HepG2 (cell line): Measurements from ENCODE around the gene TRPM6. TPM values are rescaled to one million over a fixed set of nuclear protein-coding genes. Genes with fewer than 3 reads are reported as not detected.

ENCODE experiments used
- ATAC-seq: fragments of 200-7000 bp; cut with Tn5 transposase; 3 replicates; pipeline ENCODE4 v1.9.1; 2020; ENCODE audit warnings: mild to moderate bottlenecking, moderate library complexity
- BruUV-seq: library from RNA; stranded (reverse); fragments of 400-500 nt; replicated peaks from 2 replicates; lab custom pipeline; 2021; lab: Mats Ljungman, UMichigan
- CTCF ChIA-PET: fragments of 300-600 bp; formaldehyde crosslinking; extraction: SDS; loops from one replicate; lab custom pipeline; 2021; ENCODE audit warnings: low total read pairs, inconsistent platforms, low intra/inter-chr PET ratio; lab: Yijun Ruan, JAX
- POLR2A ChIA-PET: fragments of 350-600 bp; sonication (Branson Sonifier 250); formaldehyde crosslinking; loops from one replicate; lab custom pipeline; 2020; ENCODE audit warnings: antibody characterized with exemption, inconsistent platforms; lab: Yijun Ruan, JAX
- DNase-seq: peaks from one replicate; pipeline ENCODE4 v3.0.0-alpha.2; 2015; ENCODE audit warnings: low spot score
- FAIRE-seq: peaks from 3 replicates; lab custom pipeline; 2011; peaks lifted over from hg19 to GRCh38; lab: Jason Lieb, UNC
- H2AFZ ChIP-seq: one replicate; pipeline ENCODE4 v1.6.1; 2011; ENCODE audit warnings: low read length, inconsistent platforms
- H3K27ac ChIP-seq: fragments of 300-600 bp; 3 replicates; pipeline ENCODE4 v1.8.0; 2011; ENCODE audit warnings: mixed run types, mild to moderate bottlenecking, mixed read lengths, low read length, inconsistent platforms; ENCODE audit not compliant: insufficient read depth; ENCODE audit errors: extremely low read length
- H3K27me3 ChIP-seq, 2 experiments: fragments of 200-600 bp in 1 of 2; 2 replicates in 1 of 2; 3 replicates in 1 of 2; pipeline versions ENCODE4 v1.6.0 to v1.8.0; 2011; ENCODE audit warnings: low read length in 2 of 2, mild to moderate bottlenecking in 2 of 2, moderate library complexity in 2 of 2, inconsistent platforms in 1 of 2; ENCODE audit not compliant: insufficient read depth in 2 of 2, control insufficient read depth in 1 of 2
- H3K36me3 ChIP-seq, 2 experiments: fragments of 200-600 bp in 1 of 2; replicated peaks in 1 of 2; 2 replicates in 1 of 2; 3 replicates in 1 of 2; pipeline versions ENCODE4 v1.5.1 to v1.8.0; 2011; ENCODE audit warnings: low read length in 2 of 2, inconsistent platforms in 1 of 2; ENCODE audit not compliant: insufficient read depth in 2 of 2, control insufficient read depth in 1 of 2
- H3K4me1 ChIP-seq: 2 replicates; pipeline ENCODE4 v1.5.1; 2012; ENCODE audit warnings: low read length, inconsistent platforms; ENCODE audit not compliant: insufficient read depth
- H3K4me2 ChIP-seq: 2 replicates; pipeline ENCODE4 v1.6.0; 2011; ENCODE audit warnings: low read depth, low read length, inconsistent platforms
- H3K4me3 ChIP-seq, 3 experiments: fragments of 200-600 bp in 1 of 3; sonication (generic), shearing (Covaris generic) in 1 of 3; replicated peaks in 1 of 3; 2 replicates each; pipeline ENCODE4 v1.5.1; 2011 to 2016; ENCODE audit warnings: low read length in 3 of 3, inconsistent platforms in 2 of 3, low read depth in 2 of 3, mild to moderate bottlenecking in 2 of 3, control low read depth in 1 of 3, mixed read lengths in 1 of 3; ENCODE audit not compliant: insufficient read depth in 1 of 3
- H3K79me2 ChIP-seq: one replicate; pipeline ENCODE4 v1.6.1; 2011; ENCODE audit warnings: low read length, inconsistent platforms; ENCODE audit not compliant: insufficient read depth
- H3K9ac ChIP-seq: 2 replicates; pipeline ENCODE4 v1.6.0; 2011; ENCODE audit warnings: mild to moderate bottlenecking, low read depth, low read length, inconsistent platforms; ENCODE audit not compliant: insufficient read depth
- H3K9me3 ChIP-seq: 2 replicates; pipeline ENCODE4 v1.5.1; 2012; ENCODE audit warnings: mild to moderate bottlenecking, low read length
- H4K20me1 ChIP-seq: 2 replicates; pipeline ENCODE4 v1.6.0; 2011; ENCODE audit warnings: inconsistent platforms, mild to moderate bottlenecking, low read length, moderate library complexity; ENCODE audit not compliant: insufficient read depth
- ELF3 ChIP-seq: IDR thresholded peaks from 2 replicates; pipeline ENCODE4 v1.6.1; 2016; ENCODE audit warnings: missing genetic modification reagents, missing compliant biosample characterization
- FOXP1 ChIP-seq, 2 experiments: fragments of 450-650 bp in 1 of 2; IDR thresholded peaks; 2 replicates each; pipeline ENCODE4 v1.6.1; 2017 to 2018; ENCODE audit warnings: antibody characterized with exemption in 1 of 2
- GLI4 ChIP-seq: sonication (generic); formaldehyde crosslinking; IDR thresholded peaks from 2 replicates; pipeline ENCODE4 v1.5.1; 2020; ENCODE audit warnings: missing genetic modification reagents, mild to moderate bottlenecking, moderate library complexity, borderline replicate concordance
- MEIS1 ChIP-seq: sonication (generic); formaldehyde crosslinking; IDR thresholded peaks from 2 replicates; pipeline ENCODE4 v1.9.0; 2021; ENCODE audit warnings: mild to moderate bottlenecking, missing genetic modification reagents, moderate library complexity, borderline replicate concordance
- MEIS2 ChIP-seq: sonication (generic); formaldehyde crosslinking; IDR thresholded peaks from 2 replicates; pipeline ENCODE4 v1.9.0; 2021; ENCODE audit warnings: mild to moderate bottlenecking, missing genetic modification reagents
- PHF8 ChIP-seq: sonication (generic); formaldehyde crosslinking; IDR thresholded peaks from 2 replicates; pipeline ENCODE4 v1.5.0; 2020; ENCODE audit warnings: missing genetic modification reagents
- SP1 ChIP-seq, 2 experiments: fragments of 450-650 bp in 1 of 2; sonication (generic) in 1 of 2; formaldehyde crosslinking in 1 of 2; IDR thresholded peaks; 2 replicates each; pipeline versions ENCODE4 v1.4.0 to v1.6.1; 2016 to 2020; ENCODE audit warnings: missing genetic modification reagents in 1 of 2
- ZNF101 ChIP-seq: sonication (generic); formaldehyde crosslinking; IDR thresholded peaks from 2 replicates; pipeline ENCODE4 v1.4.0; 2020; ENCODE audit warnings: mild to moderate bottlenecking, low read depth, missing genetic modification reagents, borderline replicate concordance
- ZNF343 ChIP-seq: sonication (generic); formaldehyde crosslinking; IDR thresholded peaks from 2 replicates; pipeline ENCODE4 v1.4.0; 2020; ENCODE audit warnings: mild to moderate bottlenecking, missing genetic modification reagents
- ZNF367 ChIP-seq: sonication (generic); formaldehyde crosslinking; IDR thresholded peaks from 2 replicates; pipeline ENCODE4 v1.4.0; 2020; ENCODE audit warnings: missing genetic modification reagents, borderline replicate concordance
- ZNF382 ChIP-seq: sonication (generic); formaldehyde crosslinking; IDR thresholded peaks from 2 replicates; pipeline ENCODE4 v1.5.0; 2020; ENCODE audit warnings: missing genetic modification reagents, mild to moderate bottlenecking, borderline replicate concordance
- ZNF546 ChIP-seq: sonication (generic); formaldehyde crosslinking; conservative IDR thresholded peaks from 2 replicates; pipeline ENCODE4 v1.8.1; 2023; ENCODE audit warnings: mild to moderate bottlenecking, missing genetic modification reagents
- WGBS: methylation state at CpG from one replicate; pipeline ENCODE4 v1.1.6; 2017; ENCODE audit warnings: low lambda C conversion rate; 5-methylcytosine and 5-hydroxymethylcytosine counted together
- in situ Hi-C: cut with HindIII; loops from 2 replicates; pipeline ENCODE4 v1.10.0; 2017; ENCODE audit warnings: low pct_unique_long_range_greater_than_20kb; ENCODE audit not compliant: extremely low pct_ligation_motif_present
- intact Hi-C: fragments of 100-400 bp; cut with micrococcal nuclease; formaldehyde crosslinking; loops from one replicate; pipeline ENCODE4 v1.10.0; 2022; ENCODE audit not compliant: unreplicated experiment
- polyA plus RNA-seq, 8 experiments: library from polyadenylated mRNA; depleted of rRNA in 3 of 8; stranded (reverse) in 7 of 8; unstranded in 1 of 8; fragments of >200 nt; fragmentation: Illumina TruSeq in 4 of 8; extraction: Trizol in 4 of 8; gene quantifications; 2 replicates each; pipeline versions ENCODE4 v1.2.1 to v1.2.3, GENCODE V29; 2011 to 2016; ENCODE audit warnings: low read depth in 4 of 8, missing spikeins in 1 of 8, mixed read lengths in 1 of 8; ENCODE audit not compliant: insufficient read depth in 1 of 8
- total RNA-seq, 5 experiments: library from RNA; depleted of rRNA; stranded (reverse); fragments of >200 nt; fragmentation: Illumina TruSeq; extraction: Trizol; gene quantifications; 2 replicates each; pipeline ENCODE4 v1.2.3, GENCODE V29; 2016; ENCODE audit warnings: low read depth in 1 of 5
- TF ChIP-seq, protein P1 (sequence below): sonication (generic); formaldehyde crosslinking; IDR thresholded peaks from 2 replicates; pipeline ENCODE4 v1.5.0; 2020; ENCODE audit warnings: mild to moderate bottlenecking, low read depth, missing genetic modification reagents, borderline replicate concordance
- TF ChIP-seq, protein P2 (sequence below): sonication (generic); formaldehyde crosslinking; IDR thresholded peaks from 2 replicates; pipeline ENCODE4 v1.4.0; 2020; ENCODE audit warnings: low read depth, mild to moderate bottlenecking, missing genetic modification reagents

Gene TRPM6
- total and polyA plus RNA-seq, 2 of the 13 experiments (the other 11 are each of a cell fraction or from before 2014, with no cell fraction given), result 0.01 to 0.09 TPM

DNA sequence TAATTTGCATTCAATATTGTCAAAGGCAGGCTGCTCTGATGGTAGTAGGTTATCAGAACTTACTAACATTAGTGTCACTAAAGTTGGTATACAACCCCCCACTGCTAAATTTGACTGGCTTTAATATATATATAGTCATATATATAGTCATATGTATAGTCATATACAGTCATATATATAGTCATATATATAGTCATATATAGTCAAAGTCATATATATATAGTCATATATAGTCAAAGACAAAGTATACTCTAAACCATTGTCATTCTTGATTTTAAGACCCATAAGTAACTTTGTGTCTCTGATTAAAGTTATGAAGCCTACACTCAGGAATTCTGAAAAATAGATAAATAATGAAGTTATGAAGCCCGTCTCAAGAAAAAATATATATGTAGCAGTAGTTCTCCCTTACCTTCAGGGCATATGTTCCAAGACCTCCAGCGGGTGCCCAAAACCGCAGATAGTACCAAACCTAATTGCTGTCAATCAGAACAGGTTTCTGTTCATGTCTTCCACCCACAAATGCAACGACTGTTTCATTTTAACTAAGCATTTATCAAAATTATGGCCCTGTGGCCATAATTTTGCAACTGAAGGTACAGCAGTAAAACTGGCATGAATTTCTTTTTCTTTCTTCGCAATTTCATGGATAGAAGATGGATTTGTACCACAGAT lies 40.1 kb downstream of the TRPM6 start:
- BruUV-seq, result no TSS peak
- Histone ChIP-seq H3K79me2 (no peaks in the 10 kb centered on the region), H3K27me3 (no peaks in the 10 kb centered on the region), H2AFZ (no peak overlapping the region), H3K9ac (no peak overlapping the region), H4K20me1 (no peaks in the 10 kb centered on the region), H3K4me2 (no peak overlapping the region), H3K4me1 (peaks cover 5% of the 10 kb centered on the region), H3K27ac (no peak overlapping the region), H3K9me3 (no peaks in the 10 kb centered on the region), H3K4me3 (no peak overlapping the region), H3K36me3 (no peaks in the 10 kb centered on the region)
- FAIRE-seq (no peak), DNase-seq (no peak), ATAC-seq (no peak)
- TF ChIP-seq ZNF367 (CRISPR knock-in tag), result no peak
- TF ChIP-seq, protein P1, sequence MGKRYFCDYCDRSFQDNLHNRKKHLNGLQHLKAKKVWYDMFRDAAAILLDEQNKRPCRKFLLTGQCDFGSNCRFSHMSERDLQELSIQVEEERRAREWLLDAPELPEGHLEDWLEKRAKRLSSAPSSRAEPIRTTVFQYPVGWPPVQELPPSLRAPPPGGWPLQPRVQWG, result no peak
- TF ChIP-seq, protein P2, sequence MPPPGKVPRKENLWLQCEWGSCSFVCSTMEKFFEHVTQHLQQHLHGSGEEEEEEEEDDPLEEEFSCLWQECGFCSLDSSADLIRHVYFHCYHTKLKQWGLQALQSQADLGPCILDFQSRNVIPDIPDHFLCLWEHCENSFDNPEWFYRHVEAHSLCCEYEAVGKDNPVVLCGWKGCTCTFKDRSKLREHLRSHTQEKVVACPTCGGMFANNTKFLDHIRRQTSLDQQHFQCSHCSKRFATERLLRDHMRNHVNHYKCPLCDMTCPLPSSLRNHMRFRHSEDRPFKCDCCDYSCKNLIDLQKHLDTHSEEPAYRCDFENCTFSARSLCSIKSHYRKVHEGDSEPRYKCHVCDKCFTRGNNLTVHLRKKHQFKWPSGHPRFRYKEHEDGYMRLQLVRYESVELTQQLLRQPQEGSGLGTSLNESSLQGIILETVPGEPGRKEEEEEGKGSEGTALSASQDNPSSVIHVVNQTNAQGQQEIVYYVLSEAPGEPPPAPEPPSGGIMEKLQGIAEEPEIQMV (CRISPR knock-in tag), result no peak
- TF ChIP-seq PHF8, result no peak
- TF ChIP-seq MEIS2 (CRISPR knock-in tag), result no peak
- no peak for TF ChIP-seq SP1 (IDR thresholded peaks at IDR 0.05)
- TF ChIP-seq SP1 (CRISPR knock-in tag; IDR thresholded peaks at IDR 0.05), result no peak
- TF ChIP-seq MEIS1 (CRISPR knock-in tag), result no peak
- TF ChIP-seq ZNF382 (CRISPR knock-in tag), result no peak
- TF ChIP-seq ZNF101 (CRISPR knock-in tag), result no peak
- TF ChIP-seq ZNF343 (CRISPR knock-in tag), result no peak
- TF ChIP-seq ELF3, result no peak
- no peak for TF ChIP-seq GLI4 (CRISPR knock-in tag)
- no peak for TF ChIP-seq ZNF546 (CRISPR knock-in tag)
- no peak for TF ChIP-seq FOXP1 (IDR thresholded peaks at IDR 0.05)
- no peak for TF ChIP-seq FOXP1 (CRISPR knock-in tag; IDR thresholded peaks at IDR 0.05)
- CTCF ChIA-PET, result no interaction called here
- intact Hi-C loops (no loop called here), in situ Hi-C loops (no loop called here)
- POLR2A ChIA-PET, result no interaction called here
- WGBS, result 57% methylated on average over 5 of the region's 5 CpGs
